ENCODE measurements around the gene ELOVL3. TPM values are rescaled to one million over a fixed set of nuclear protein-coding genes. Genes with fewer than 3 reads are reported as not detected.

ELOVL3 gene
- polyA plus RNA-seq, 1 donor (not counting 4 experiments of a cell fraction or from before 2014, with no cell fraction given), result 0.26 TPM

- H3K4me3 ChIP-seq (ENCODE audit: control insufficient read depth in 2 of 3, extremely low read depth in 1 of 3, insufficient read depth in 2 of 3, low read depth in 1 of 3, low read length in 3 of 3), result no peak overlapping the region
- no peak overlapping the region for H2AFZ ChIP-seq (ENCODE audit: control insufficient read depth, low read length)
- H3K27ac ChIP-seq (ENCODE audit: control insufficient read depth, insufficient read depth, low read length), result no peak overlapping the region
- H3K4me1 ChIP-seq (ENCODE audit: control insufficient read depth, extremely low read depth, insufficient read depth, low read length), result no peaks in the 10 kb centered on the region
- TF ChIP-seq, protein P1, sequence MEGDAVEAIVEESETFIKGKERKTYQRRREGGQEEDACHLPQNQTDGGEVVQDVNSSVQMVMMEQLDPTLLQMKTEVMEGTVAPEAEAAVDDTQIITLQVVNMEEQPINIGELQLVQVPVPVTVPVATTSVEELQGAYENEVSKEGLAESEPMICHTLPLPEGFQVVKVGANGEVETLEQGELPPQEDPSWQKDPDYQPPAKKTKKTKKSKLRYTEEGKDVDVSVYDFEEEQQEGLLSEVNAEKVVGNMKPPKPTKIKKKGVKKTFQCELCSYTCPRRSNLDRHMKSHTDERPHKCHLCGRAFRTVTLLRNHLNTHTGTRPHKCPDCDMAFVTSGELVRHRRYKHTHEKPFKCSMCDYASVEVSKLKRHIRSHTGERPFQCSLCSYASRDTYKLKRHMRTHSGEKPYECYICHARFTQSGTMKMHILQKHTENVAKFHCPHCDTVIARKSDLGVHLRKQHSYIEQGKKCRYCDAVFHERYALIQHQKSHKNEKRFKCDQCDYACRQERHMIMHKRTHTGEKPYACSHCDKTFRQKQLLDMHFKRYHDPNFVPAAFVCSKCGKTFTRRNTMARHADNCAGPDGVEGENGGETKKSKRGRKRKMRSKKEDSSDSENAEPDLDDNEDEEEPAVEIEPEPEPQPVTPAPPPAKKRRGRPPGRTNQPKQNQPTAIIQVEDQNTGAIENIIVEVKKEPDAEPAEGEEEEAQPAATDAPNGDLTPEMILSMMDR (optimal IDR thresholded peaks at IDR 0.05 in 1 of 3, IDR thresholded peaks at IDR 0.05 in 1 of 3, conservative IDR thresholded peaks at IDR 0.05 in 1 of 3; ENCODE audit: extremely low read depth in 1 of 3, insufficient read depth in 2 of 3, low read length in 3 of 3), result no peak
- TF ChIP-seq EZH2 (IDR thresholded peaks at IDR 0.05; ENCODE audit: low read length), result no peak
- FAIRE-seq, result no peak
- H3K79me2 ChIP-seq (ENCODE audit: control insufficient read depth, insufficient read depth, low read length), result peaks cover 36% of the 10 kb centered on the region
- no peaks in the 10 kb centered on the region for H3K27me3 ChIP-seq (ENCODE audit: control insufficient read depth, extremely low read depth, insufficient read depth, low read length)
- H3K9me1 ChIP-seq (ENCODE audit: control insufficient read depth, extremely low read depth, insufficient read depth, low read length), result no peaks in the 10 kb centered on the region
- H3K4me2 ChIP-seq (ENCODE audit: control insufficient read depth, extremely low read depth, insufficient read depth, low read depth, low read length), result no peak overlapping the region
- H4K20me1 ChIP-seq (ENCODE audit: control insufficient read depth, extremely low read depth, insufficient read depth, low read length), result peaks cover 4% of the 10 kb centered on the region
- dilution Hi-C loops (cut with MboI; ENCODE audit: extremely low pct_ligation_motif_present, low sequenced_read_pairs), result no loop called here
- H3K36me3 ChIP-seq (ENCODE audit: control insufficient read depth in 2 of 2, extremely low read depth in 1 of 2, insufficient read depth in 2 of 2, low read length in 2 of 2), result peaks cover 0 to 3% of the 10 kb centered on the region in 2 experiments
- no peak for DNase-seq (ENCODE audit: low read depth, low spot score)
- H3K9me3 ChIP-seq (ENCODE audit: control insufficient read depth, low read depth, low read length), result no peaks in the 10 kb centered on the region
- H3K9ac ChIP-seq (ENCODE audit: control insufficient read depth, extremely low read depth, insufficient read depth, low read length), result no peak overlapping the region
Measured at GRCh38 chr10:102262744-102263370, 36.8 kb downstream of the ELOVL3 start.

DNA sequence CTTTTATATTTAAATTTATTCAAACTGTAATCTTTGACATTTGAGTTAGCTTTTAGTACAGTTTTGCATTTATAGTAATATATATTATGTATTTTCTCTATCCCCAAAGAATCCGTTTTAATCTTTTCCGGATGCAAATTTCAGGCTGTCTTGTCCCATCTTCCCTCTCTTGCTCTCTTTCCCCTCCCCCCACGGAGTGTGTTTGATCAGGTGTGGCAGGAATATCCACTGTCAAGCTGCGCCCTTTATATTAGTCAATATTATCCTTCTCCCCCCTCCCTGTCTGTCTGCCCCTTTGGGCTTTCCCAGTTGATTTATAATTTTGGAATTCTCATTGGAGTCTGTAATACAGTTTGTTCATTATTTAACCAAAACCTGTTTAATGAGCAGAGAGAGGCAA is 38.3 kb downstream of the ELOVL3 start:
- Histone ChIP-seq H3K27ac (ENCODE audit: control insufficient read depth, insufficient read depth, low read length) (no peak overlapping the region), H3K9me1 (ENCODE audit: control insufficient read depth, extremely low read depth, insufficient read depth, low read length) (no peaks in the 10 kb centered on the region), H3K4me1 (ENCODE audit: control insufficient read depth, extremely low read depth, insufficient read depth, low read length) (no peaks in the 10 kb centered on the region), H3K9ac (ENCODE audit: control insufficient read depth, extremely low read depth, insufficient read depth, low read length) (no peak overlapping the region), H3K4me3 (ENCODE audit: control insufficient read depth in 2 of 3, extremely low read depth in 1 of 3, insufficient read depth in 2 of 3, low read depth in 1 of 3, low read length in 3 of 3) (no peak overlapping the region), H2AFZ (ENCODE audit: control insufficient read depth, low read length) (no peak overlapping the region), H3K9me3 (ENCODE audit: control insufficient read depth, low read depth, low read length) (no peaks in the 10 kb centered on the region), H3K27me3 (ENCODE audit: control insufficient read depth, extremely low read depth, insufficient read depth, low read length) (no peaks in the 10 kb centered on the region), H3K79me2 (ENCODE audit: control insufficient read depth, insufficient read depth, low read length) (peaks cover 47% of the 10 kb centered on the region), H3K36me3 (ENCODE audit: control insufficient read depth in 2 of 2, extremely low read depth in 1 of 2, insufficient read depth in 2 of 2, low read length in 2 of 2) (peaks cover 3 to 6% of the 10 kb centered on the region in 2 experiments), H4K20me1 (ENCODE audit: control insufficient read depth, extremely low read depth, insufficient read depth, low read length) (peaks cover 7% of the 10 kb centered on the region), H3K4me2 (ENCODE audit: control insufficient read depth, extremely low read depth, insufficient read depth, low read depth, low read length) (no peak overlapping the region)
- TF ChIP-seq, protein P1 (optimal IDR thresholded peaks at IDR 0.05 in 1 of 3, IDR thresholded peaks at IDR 0.05 in 1 of 3, conservative IDR thresholded peaks at IDR 0.05 in 1 of 3; ENCODE audit: extremely low read depth in 1 of 3, insufficient read depth in 2 of 3, low read length in 3 of 3), result no peak
- TF ChIP-seq EZH2 (IDR thresholded peaks at IDR 0.05; ENCODE audit: low read length), result no peak
- no peak for DNase-seq (ENCODE audit: low read depth, low spot score)
- FAIRE-seq, result no peak
- dilution Hi-C loops (cut with MboI; ENCODE audit: extremely low pct_ligation_motif_present, low sequenced_read_pairs), result no loop called here

Data from keratinocyte (primary cell).